Stimulated activated CD8-positive, alpha-beta memory T cell treated with anti-CD3 and anti-CD28 coated beads, Interleukin-12 subunit alpha, Interleukin-12 subunit beta, amount 100 ng/mL, for 1 hour (primary cell): ENCODE results near the gene OR14C36.
"Not testable (repeated sequence)": the region's sequence is repeated elsewhere in the genome, so short reads cannot be mapped to it uniquely, and the experiment has no call there.

ENCODE experiments used
- DNase-seq: peaks from one replicate; pipeline ENCODE4 v3.0.0-alpha.2; 2020; ENCODE audit warnings: low read depth

OR14C36 gene, protein sequence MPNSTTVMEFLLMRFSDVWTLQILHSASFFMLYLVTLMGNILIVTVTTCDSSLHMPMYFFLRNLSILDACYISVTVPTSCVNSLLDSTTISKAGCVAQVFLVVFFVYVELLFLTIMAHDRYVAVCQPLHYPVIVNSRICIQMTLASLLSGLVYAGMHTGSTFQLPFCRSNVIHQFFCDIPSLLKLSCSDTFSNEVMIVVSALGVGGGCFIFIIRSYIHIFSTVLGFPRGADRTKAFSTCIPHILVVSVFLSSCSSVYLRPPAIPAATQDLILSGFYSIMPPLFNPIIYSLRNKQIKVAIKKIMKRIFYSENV

DNA sequence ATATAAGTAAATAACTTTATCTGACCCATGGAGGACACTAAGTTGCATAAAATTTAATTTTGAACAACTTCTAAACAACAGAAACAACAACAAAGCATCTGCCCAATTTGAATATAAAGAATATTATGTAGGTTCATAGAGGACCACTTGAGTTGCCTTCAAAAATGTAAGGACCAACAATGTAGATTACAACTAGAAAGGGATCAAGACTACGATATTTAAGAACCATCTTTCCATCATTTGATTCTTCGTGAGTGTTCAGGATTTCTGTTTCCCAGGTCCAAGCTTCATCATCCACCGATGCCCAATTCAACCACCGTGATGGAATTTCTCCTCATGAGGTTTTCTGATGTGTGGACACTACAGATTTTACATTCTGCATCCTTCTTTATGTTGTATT is at the start of gene OR14C36:
TSS of gene OR14C36 (plus strand) at position 301 of the 400 bp plus-strand sequence. CDS start at position 301, 0 bp downstream.
- DNase-seq = no peak

DNA sequence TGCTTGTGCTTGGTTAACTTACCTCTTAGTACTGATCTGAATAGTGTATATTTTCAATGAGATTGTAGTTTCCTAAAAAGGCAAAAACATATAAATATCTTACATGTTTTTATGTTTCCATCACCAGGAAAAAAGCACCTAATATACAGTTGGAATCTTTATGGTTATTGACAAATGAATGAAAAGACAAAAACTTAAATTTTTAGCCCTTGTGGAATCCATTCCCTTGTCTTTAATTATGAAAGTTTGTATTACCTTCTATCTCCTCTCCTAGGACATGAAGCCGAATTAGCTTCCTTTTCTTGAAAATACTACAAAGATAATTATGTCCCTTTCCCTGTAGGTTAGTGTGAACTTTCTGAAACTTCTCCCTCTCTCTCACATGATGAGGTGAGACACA is 45.3 kb upstream of the OR14C36 start, which contains the start of gene OR2T12:
TSS of gene OR2T12 (minus strand) at position 101 of the 400 bp plus-strand sequence. CDS start 7,846 bp downstream, outside the sequence.
- no peak for DNase-seq

DNA sequence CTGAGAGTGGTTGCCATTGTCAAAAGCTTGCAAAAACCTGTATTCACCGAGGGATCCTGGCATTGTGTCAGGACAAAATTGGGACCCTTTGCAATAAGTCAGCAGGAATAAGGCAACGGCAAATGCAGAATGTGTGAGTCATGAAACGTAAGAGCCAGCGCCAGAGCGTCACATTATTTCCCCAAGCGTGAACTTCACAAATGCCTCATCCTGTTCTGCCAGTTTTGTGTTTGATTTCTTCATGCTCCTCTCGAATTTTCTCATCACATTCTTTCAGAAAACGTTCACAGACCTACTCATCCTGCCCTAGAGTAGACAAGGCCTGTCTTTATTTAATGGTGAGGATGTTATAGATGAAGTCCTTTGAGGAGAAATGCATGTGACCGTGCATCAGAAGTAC is 42.9 kb upstream of the OR14C36 start:
- DNase-seq = not testable (repeated sequence)

DNA sequence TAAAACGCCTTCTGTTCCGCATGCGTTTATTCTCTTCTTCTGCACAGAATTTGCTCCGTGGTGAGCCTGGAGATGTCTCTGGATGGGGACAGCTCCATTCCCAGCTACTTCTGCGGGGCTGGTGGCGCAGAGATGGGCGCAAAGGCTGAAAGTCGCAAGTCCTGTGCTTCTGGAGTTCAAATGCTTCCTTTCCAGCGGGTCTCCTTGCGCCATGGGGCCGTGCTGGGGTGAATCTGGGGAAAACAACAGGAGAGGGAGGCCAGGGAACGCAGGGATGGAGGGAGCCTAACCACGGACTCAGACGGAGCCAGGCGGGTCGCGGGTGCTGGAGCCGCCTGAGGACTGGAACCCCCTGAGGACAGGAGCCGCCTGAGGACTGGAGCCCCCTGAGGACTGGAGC is 42.5 kb upstream of the OR14C36 start:
- no peak for DNase-seq

DNA sequence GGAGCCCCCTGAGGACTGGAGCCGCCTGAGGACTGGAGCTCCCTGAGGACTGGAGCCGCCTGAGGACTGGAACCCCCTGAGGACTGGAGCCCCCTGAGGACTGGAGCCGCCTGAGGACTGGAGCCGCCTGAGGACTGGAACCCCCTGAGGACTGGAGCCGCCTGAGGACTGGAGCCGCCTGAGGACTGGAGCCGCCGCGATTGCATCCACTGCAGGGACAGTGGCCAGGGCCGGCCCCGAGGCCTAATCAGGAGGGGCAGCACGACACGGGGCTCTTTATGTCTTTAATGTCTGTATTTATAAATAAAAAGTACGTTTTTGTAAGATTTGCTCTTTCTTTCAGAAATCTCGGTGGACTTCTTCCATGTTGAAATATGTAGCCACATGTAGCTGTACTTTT is 41.8 kb upstream of the OR14C36 start:
- not testable (repeated sequence) for DNase-seq

DNA sequence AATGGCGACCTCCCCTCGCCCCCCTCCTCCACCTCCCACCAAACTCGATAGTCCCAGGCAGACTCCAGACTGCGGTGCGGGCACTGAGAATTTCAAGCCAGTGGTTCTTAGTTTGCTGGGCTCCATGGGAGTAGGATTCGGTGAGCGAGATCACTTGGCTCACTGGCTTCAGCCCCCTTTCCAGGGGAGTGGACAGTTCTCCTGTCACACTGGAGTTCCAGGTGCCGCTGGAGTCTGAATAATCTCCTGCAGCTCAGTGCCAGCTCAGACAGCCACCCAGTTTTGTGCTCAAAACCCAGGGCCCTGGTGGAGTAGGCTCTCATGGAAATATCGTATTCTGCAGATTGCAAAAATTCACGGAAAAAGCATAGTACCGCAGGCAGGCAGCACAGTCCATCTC is 31.8 kb upstream of the OR14C36 start:
- DNase-seq = no peak

DNA sequence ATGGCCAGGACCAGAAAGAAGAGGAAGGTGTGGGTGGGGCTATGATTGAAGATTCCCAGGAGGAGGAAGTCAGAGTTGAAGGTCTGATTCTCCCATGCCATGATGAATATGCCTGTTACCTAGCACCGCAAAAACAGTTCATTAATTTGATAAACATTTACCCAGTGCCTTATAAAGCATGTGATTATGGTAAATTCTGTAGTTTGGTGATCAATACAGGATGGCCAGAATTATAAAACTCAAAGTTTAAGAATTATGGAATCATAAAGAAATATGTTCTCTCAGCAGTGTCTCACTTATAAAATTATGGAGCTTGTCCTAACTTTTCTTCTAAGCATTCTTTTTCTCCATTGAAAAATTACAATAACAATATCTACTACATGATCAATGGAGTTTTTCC is 24.1 kb upstream of the OR14C36 start, which contains the start of gene OR2M7:
TSS of gene OR2M7 (minus strand) at position 101 of the 400 bp plus-strand sequence. CDS start at position 101, 0 bp downstream.
- DNase-seq = no peak

DNA sequence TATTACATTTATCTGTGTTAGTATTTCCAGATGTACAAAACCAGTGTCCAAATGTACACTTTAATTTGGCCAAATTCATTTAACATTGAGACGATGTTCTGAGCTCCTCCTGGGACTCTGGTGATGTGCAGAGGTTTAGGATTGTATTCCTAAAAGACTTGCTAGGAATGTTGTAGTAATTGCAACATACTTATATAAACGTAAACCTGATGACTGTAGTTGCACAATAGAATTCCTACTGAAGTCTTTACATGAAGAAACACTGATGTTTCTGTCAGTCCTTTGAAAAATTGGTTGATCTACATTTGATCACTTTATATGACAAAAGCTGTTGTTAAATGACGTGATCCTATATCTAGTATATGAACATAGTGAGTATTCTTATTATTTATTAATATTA is 5.1 kb upstream of the OR14C36 start:
- DNase-seq = no peak

DNA sequence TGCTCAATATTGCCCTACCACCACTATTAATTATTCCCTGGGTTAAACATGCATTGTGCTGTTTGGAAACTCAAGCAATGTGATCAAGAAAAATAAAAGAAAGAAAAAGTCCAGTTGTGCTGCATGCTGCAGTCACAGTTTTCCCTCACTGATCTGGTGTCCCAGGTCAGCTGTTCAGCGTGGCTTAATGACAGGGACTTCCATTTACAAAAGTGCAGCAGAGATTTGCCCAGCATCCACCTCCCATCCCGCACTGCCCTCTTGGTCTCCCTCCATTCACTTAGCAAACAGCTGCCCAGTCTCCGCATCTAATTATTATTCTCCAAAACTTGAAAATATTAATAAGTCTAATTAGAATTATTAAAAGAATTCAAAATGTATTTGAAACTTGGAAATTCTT is 10.8 kb downstream of the OR14C36 start:
- DNase-seq = no peak

DNA sequence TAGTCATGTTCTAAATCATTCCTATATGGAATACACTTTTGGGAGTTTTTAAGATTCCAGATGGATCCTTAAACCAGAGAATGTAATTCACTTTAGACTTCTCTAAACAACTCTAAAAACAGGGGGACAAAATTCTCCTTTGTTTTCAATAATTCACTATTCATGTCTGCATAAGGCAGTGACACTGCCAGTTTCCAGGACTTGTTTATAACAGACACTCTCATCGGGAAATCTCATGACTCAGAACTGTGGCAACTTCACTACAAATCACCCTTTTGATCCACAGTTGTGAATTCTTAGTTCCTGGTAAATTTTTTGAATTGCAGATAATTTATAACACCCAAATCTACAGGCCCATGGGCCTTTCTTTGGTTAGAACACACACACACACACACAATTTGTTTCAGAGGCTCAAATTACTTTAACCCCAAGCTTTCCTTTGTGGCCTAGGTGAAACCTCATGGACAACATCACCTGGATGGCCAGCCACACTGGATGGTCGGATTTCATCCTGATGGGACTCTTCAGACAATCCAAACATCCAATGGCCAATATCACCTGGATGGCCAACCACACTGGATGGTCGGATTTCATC is 12.6 kb downstream of the OR14C36 start, which contains the start of gene OR2T4:
TSS of gene OR2T4 (plus strand) at position 545 of the 595 bp plus-strand sequence. CDS start at position 545, 0 bp downstream.
- DNase-seq = no peak

DNA sequence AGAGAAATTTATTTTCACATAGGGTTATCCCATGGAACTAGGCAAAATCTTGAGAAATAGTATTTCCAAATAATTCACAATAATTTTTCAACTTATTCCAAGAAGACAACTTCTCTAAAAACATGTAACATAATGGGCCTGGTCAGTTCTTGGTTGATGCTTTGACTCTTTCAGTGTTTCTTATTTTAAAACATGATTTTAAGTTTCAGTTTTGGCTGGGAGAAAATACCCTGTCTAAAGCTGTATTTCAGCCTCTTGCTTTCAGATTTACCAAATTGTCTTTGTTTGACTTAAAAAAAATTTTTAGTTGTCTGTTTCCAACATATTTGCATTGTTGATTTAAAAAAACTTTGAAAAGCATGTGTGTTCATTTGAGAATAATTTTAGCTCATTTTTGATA is 18.0 kb downstream of the OR14C36 start:
- no peak for DNase-seq

DNA sequence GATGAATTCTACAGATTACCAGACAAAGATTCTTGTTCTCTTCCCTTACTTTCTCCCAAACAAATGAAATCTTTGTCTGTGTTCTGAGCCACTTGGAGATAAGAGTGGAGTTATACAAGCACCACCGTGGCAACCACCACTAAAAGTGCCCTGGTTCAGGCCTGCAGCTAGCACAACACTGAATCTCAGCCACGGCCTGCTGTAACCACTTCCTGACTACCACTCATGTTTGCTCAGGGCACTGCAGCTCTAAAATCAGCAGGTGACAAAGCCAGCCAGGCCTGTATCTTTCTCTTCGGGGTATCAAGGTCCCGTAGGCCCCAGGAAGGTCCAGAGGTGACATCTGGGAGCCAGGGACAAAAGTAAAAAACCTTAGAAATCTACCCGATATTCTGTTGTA is 23.8 kb downstream of the OR14C36 start:
- DNase-seq = no peak

DNA sequence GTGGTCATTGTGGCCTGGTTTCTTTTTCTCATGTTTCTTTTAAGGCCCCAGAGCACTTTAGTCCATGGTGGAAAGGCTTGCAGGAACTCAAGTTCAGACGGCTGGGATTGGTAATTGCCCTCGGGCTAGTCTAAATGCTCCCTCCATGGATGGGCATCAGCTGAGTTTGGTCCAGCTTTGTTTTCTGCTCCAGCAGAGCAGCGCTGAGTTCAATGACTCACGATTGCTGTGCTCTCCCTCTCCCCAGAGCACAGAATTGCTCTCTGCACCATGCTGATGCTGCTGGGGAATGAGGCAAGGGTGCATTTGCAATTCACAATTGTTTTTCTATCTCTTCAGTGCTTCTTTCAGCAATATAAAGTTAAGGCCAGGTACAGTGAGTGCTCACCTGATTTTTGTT is 25.2 kb downstream of the OR14C36 start:
- DNase-seq = no peak

DNA sequence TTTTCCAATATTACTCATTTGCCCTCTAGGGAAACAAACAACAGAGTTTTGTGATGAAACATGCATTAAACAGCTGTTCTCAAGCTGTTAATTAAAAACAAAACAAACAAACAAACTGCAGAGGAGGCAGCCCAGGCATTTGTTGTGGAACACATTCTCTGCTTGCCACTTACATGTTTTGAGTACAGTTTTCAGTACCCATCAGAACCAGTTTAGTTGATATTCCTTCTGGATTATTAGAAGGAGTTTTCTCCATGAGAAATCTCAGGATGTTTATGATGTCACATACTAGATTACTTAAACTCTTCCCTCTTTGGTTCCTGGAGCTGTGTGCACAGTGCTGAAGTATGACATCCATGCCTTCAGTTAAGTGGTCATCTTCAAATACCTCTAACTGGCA is 26.9 kb downstream of the OR14C36 start, which contains the start of gene OR2T6:
TSS of gene OR2T6 (plus strand) at position 301 of the 400 bp plus-strand sequence. CDS start 11,863 bp downstream, outside the sequence.
- DNase-seq = no peak

DNA sequence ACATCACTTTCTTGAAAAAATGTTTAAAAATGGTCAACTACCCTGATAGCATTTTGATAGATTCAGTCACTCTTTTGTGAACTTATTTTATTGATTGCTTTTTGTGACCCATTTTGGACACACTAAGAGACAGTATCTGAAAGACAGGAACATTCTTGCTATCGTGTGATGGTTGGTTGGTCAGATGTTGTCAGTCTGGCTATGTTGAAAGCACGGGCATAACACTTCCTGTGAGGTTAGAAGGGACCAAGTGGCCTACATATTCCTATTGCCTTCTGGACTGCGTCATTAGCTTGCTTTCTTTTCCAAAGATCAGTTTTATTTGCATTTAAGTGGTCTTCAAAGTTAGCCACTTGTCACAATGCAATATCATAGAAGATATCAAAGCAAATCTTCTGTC is 28.3 kb downstream of the OR14C36 start:
- no peak for DNase-seq

DNA sequence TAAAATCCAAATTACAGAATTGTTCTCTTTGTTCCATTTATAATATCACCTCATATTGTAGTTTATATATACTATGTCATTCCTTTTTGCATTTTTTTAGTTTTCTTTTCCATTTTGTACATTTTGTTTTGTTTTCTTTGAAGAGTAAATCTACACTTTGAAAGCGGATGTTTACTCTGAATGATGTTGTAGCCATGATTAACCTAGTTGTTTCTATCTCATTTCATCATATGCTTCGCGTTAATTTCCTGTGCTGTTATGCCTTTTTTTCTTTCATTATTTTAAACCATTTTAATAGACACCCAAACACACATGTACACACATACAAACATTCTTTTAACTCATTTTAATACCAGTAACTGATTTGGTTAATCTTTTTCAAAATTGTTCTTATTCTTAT is 32.3 kb downstream of the OR14C36 start:
- DNase-seq = no peak

DNA sequence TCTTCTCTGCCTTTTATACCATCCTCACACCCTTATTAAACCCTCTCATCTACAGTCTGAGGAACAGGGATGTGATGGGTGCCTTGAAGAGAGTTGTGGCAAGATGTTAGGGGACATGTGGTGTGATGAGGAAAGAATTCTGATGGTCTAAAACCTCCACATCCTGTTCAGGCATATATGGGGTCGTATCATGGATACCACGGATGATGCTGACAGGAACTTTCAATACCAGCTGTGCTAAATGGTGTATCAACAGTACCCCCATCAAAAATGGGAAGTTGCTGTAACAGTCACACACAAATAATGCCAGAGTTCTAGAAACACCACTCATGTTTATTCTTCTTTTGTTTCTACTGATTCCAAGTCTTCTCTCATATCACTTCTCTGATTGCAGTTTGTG is 39.9 kb downstream of the OR14C36 start:
- DNase-seq = no peak

DNA sequence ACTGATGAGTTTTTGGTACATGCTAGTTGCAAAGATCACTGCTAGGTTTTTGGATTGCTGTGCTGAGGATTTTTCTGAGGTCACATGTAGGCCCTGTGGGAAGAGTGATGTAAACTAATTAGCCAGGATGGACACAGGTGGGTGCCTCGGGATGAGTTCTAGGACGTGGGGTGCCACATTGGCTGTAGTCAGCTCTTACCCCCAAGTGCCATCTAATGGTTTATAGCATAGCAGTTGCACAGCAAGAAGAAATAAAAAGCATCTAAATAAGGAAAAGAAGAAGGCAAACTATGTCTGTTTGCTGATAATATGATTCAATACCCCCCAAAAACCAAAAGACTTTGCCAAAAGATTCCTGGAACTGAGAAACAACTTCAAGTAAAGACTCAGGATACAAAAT is 44.5 kb downstream of the OR14C36 start:
- DNase-seq = no peak
